ENCODE measurements around the gene SPINDOC.

The SPINDOC gene

DNA sequence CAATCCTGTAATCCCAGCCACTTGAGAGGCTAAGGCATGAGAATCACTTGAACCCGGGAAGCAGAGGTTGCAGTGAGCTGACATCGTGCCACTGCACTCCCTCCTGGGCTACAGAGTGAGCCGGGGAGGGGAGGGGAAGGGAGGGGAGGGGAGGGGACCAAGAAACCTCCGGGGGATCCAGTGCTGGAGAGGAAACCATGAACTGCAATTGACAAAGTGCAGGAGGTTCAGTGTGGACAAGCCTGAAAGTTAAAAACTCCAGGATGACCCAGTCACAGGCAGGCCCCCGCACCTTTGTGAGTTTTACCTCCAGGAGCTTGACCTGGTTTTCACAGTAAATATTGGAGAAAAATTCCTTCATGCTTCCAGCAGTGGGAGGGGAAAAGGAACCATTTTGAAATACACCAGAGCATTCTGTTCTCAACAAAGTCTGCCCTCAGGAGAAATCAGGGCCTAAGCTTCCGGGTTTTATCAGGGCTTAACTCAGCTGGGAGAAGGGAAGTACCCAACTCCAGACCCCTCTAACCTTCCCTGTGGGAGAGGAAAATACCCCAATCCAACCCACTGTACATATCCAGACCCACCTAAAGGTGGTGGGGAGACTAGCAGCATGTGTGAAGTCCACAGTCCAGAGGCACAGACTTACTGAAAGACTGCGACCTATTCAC lies 29.2 kb upstream of the SPINDOC start:
- H3K4me3 ChIP-seq (ENCODE audit: low read depth, low read length): no peak overlapping the region
- TF ChIP-seq, protein P1, sequence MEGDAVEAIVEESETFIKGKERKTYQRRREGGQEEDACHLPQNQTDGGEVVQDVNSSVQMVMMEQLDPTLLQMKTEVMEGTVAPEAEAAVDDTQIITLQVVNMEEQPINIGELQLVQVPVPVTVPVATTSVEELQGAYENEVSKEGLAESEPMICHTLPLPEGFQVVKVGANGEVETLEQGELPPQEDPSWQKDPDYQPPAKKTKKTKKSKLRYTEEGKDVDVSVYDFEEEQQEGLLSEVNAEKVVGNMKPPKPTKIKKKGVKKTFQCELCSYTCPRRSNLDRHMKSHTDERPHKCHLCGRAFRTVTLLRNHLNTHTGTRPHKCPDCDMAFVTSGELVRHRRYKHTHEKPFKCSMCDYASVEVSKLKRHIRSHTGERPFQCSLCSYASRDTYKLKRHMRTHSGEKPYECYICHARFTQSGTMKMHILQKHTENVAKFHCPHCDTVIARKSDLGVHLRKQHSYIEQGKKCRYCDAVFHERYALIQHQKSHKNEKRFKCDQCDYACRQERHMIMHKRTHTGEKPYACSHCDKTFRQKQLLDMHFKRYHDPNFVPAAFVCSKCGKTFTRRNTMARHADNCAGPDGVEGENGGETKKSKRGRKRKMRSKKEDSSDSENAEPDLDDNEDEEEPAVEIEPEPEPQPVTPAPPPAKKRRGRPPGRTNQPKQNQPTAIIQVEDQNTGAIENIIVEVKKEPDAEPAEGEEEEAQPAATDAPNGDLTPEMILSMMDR (IDR thresholded peaks at IDR 0.05; ENCODE audit: insufficient read depth, low read length, missing control alignments): no peak
- ChIA-PET POLR2A (no interaction called here), CTCF (no interaction called here)
- DNase-seq (ENCODE audit: low read depth, low spot score): no peak

DNA sequence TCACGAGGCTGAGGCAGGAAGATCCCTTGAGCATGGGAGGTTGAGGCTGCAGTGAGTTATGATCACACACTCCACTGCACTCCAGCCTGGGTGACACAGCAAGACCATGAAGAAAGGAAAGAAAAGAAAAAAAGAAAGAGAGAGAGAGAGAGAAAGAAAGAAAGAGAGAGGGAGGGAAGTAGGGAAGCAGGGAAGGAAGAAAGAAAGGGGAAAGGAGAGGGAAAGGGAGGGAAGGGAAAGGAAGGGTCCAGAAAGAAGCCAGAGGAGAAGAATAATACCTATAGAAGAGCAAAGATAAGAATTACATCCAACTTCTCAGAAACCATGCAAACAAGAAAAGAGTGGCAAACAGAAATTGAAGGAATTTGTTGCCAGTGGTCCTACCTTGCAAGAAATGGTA lies 27.4 kb upstream of the SPINDOC start:
- H3K4me3 ChIP-seq (ENCODE audit: low read depth, low read length): no peak overlapping the region
- ChIA-PET POLR2A (no interaction called here), CTCF (interaction anchor here (0.8 kb wide), 1 partner anchor 51 kb away, joined by 4 read pairs; no protein-coding TSS in a partner anchor)
- no peak for DNase-seq (ENCODE audit: low read depth, low spot score)
- TF ChIP-seq, protein P1 (IDR thresholded peaks at IDR 0.05; ENCODE audit: insufficient read depth, low read length, missing control alignments): no peak

DNA sequence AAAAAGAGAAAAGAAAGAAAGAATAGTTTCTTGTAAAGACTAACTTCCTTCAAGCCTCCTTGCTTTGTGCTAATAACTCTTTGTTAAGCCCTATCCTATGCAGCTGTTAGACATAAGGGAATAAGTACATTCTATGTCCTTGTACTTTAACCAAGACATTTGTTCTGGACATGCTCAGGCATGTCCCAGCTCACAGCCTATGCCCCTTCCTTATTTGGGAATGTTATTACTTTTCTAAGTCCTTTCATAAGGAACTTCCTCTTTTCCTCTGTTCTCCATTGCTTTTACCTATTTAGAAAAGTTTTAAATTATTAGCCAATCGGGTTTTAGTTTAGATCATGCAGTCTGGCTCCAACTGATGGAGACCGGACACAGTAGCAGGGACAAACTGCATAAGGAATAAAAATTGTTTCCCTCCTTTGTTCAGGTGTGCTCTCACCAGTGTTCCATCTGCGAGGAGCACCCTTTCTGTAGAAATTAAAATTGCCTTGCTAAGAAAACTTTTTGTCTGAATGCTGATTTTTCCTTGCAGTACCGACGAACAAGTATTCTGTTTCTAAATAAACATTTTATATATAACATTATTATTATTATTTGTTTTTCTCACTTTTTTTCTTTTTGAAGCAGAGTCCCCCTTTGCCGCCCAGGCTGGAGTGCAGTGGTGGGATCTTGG lies 21.6 kb upstream of the SPINDOC start:
- no peak overlapping the region for H3K4me3 ChIP-seq (ENCODE audit: low read depth, low read length)
- CTCF ChIA-PET: no interaction called here
- POLR2A ChIA-PET: no interaction called here
- TF ChIP-seq, protein P1 (IDR thresholded peaks at IDR 0.05; ENCODE audit: insufficient read depth, low read length, missing control alignments): no peak
- DNase-seq (ENCODE audit: low read depth, low spot score): no peak

DNA sequence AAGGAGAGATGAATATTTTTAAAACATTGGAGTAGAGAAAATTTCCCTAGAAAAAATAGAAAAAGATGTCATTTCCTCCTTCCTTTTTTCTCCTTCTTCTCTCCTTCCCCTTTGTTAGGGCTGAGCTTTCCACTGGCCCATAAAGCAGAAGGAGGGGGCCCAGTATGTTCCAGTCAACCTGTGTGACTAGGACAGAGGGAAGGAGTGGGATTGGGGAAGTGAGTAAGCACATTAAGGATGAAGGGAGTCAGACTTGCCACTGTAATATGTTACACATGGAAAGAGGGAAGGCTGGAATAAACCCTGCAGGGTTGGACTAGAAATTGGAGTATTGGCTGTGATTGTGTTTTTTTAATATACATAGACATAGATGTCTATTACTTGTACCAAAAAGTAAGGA lies 20.1 kb upstream of the SPINDOC start:
- no peak for DNase-seq (ENCODE audit: low read depth, low spot score)
- TF ChIP-seq, protein P1 (IDR thresholded peaks at IDR 0.05; ENCODE audit: insufficient read depth, low read length, missing control alignments): no peak
- POLR2A ChIA-PET: no interaction called here
- H3K4me3 ChIP-seq (ENCODE audit: low read depth, low read length): no peak overlapping the region
- CTCF ChIA-PET: interaction anchor here (1.3 to 1.5 kb wide), 2 partner anchors 11 to 14 kb away, joined by 3 to 4 read pairs; no protein-coding TSS in a partner anchor

DNA sequence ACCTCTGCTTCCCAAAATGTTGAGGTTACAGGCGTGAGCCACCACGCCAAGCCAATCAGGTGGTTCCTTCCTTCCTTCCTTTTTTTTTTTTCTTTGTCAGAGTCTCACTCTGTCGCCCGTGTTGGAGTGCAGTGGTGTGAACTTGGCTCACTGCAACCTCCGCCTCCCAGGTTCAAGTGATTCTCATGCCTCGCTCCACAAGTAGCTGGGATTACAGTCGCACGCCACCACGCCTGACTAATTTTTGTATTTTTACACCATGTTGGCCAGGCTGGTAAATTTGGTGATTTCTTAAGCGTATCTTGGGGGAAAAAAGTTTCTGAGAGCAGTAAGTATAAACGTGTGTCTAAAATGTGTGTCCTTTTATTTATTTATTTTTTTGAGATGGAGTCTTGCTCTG lies 18.2 kb upstream of the SPINDOC start:
- H3K4me3 ChIP-seq (ENCODE audit: low read depth, low read length): no peak overlapping the region
- ChIA-PET CTCF (no interaction called here), POLR2A (no interaction called here)
- TF ChIP-seq, protein P1 (IDR thresholded peaks at IDR 0.05; ENCODE audit: insufficient read depth, low read length, missing control alignments): no peak
- DNase-seq (ENCODE audit: low read depth, low spot score): no peak

DNA sequence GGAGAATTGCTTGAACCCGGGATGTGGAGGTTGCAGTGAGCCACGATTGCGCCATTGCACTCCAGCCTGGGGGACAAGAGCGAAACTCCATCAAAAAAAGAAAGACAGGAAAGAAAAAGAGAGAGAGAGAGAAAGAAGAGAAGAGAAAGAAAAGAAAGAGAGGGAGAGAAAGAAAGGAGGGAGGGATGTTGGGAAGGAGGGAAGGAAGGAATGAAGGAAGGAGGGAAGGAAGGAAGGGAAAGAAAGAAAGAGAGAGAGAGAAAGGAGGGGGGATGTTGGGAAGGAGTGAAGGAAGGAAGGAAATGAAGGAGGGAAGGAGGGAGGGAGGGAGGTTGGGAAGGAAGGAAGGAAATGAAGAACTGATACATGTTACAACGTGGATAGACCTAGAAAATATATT lies 12.3 kb upstream of the SPINDOC start:
- ChIA-PET POLR2A (no interaction called here), CTCF (no interaction called here)
- DNase-seq (ENCODE audit: low read depth, low spot score): no peak
- no peak overlapping the region for H3K4me3 ChIP-seq (ENCODE audit: low read depth, low read length)
- TF ChIP-seq, protein P1 (IDR thresholded peaks at IDR 0.05; ENCODE audit: insufficient read depth, low read length, missing control alignments): no peak
